Stimulated activated naive CD8-positive, alpha-beta T cell treated with anti-CD3 and anti-CD28 coated beads, Interleukin-15, Interleukin-2, amounts not matched to agents 100 ng/mL and 50 ng/mL, for 24 hours (primary cell): ENCODE data around the gene S100B.

ENCODE experiments used
- H3K27ac Mint-ChIP-seq: one replicate; pipeline ENCODE4 v1.8.0; 2021; ENCODE audit warnings: mild to moderate bottlenecking, mixed read lengths
- H3K27me3 Mint-ChIP-seq: one replicate; pipeline ENCODE4 v1.8.0; 2021; ENCODE audit warnings: mixed read lengths
- H3K36me3 Mint-ChIP-seq: one replicate; pipeline ENCODE4 v1.8.0; 2021; ENCODE audit warnings: low read depth, mixed read lengths
- H3K4me1 Mint-ChIP-seq: one replicate; pipeline ENCODE4 v1.8.0; 2021; ENCODE audit warnings: low read depth, mixed read lengths
- H3K4me3 Mint-ChIP-seq: one replicate; pipeline ENCODE4 v1.8.0; 2021; ENCODE audit warnings: mild to moderate bottlenecking, mixed read lengths
- H3K9me3 Mint-ChIP-seq: one replicate; pipeline ENCODE4 v1.8.0; 2021; ENCODE audit warnings: mixed read lengths

Gene S100B

DNA sequence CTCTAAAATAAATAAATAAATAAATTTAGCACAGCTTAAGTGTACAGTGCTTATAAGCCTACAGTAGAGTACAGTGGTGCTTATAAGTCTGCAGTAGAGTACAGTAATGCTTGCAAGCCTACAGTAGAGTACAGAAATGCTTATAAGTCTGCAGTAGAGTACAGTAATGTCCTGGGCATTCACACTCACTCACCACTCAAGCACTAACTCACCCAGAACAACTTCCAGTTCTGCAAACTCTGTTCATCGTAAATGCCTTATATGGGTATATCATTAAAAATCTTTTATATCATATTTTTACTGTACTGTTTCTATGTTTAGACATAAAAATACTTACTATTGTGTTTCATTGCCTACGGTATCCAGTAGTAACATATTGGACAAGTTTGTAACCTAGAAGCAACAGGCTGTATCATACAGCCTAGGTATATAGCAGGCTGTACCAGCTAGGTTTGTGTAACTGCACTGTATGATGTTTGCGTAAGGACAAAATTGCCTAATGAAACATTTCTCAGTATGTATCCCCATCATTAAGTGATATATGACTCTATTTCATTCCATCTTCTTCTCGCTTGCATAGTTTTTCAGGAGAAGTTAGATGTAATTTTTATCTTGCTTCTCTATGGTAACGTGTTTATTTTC lies 14.0 kb upstream of the S100B start:
- no peak overlapping the region for H3K4me3 Mint-ChIP-seq

GRCh38 chr21:46617267-46618051 lies 12.6 kb upstream of the S100B start:
- peaks cover 28% of the 10 kb centered on the region for H3K4me1 Mint-ChIP-seq
- no peak overlapping the region for H3K27ac Mint-ChIP-seq
- H3K9me3 Mint-ChIP-seq = peaks cover 10% of the 10 kb centered on the region
- no peaks in the 10 kb centered on the region for H3K36me3 Mint-ChIP-seq
- H3K27me3 Mint-ChIP-seq = no peaks in the 10 kb centered on the region
- no peak overlapping the region for H3K4me3 Mint-ChIP-seq

More for the DNA sequence above, 14.0 kb upstream of the S100B start:
- H3K27ac Mint-ChIP-seq = no peak overlapping the region
- H3K9me3 Mint-ChIP-seq = peaks cover 9% of the 10 kb centered on the region
- peaks cover 3% of the 10 kb centered on the region for H3K36me3 Mint-ChIP-seq
- no peaks in the 10 kb centered on the region for H3K27me3 Mint-ChIP-seq
- peaks cover 36% of the 10 kb centered on the region for H3K4me1 Mint-ChIP-seq

DNA sequence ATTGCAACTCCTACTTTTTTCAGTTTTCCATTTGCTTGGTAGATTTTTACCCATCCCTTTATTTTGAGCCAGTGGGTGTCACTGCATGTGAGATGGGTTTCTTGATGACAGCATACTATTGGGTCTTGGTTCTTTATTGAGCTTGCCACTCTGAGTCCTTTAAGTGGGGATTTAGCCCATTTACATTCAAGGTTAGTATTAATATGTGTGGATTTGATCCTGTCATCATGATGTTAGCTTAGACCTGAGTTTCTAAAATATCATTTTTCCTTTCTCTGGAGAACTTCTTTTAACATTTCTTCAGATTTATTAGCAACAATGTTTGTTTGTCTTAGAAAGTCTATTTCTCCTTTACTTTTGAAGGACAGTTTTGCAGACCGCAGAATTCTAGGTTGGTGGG lies 11.8 kb upstream of the S100B start:
- Mint-ChIP-seq H3K4me1 (peaks cover 20% of the 10 kb centered on the region), H3K36me3 (no peaks in the 10 kb centered on the region), H3K27me3 (no peaks in the 10 kb centered on the region)

DNA sequence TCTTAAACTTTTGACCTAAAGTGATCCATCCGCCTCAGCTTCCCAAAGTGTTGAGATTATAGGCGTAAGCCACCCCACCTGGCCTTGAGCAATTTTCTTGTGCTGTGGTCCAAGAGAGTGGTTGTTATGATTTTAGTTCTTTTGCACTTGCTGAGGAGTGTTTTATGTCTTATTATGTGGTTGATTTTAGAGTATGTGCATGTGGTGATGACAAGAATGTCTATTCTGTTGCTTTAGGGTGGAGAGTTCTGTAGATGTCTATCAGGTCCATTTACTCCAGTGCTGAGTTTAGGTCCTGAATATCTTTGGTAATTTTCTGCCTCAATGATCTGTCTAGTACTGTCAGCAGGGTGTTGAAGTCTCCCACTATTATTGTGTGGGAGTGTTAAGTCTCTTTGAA lies 11.2 kb upstream of the S100B start:
- Mint-ChIP-seq H3K9me3 (peaks cover 10% of the 10 kb centered on the region), H3K4me1 (peaks cover 14% of the 10 kb centered on the region), H3K4me3 (no peak overlapping the region), H3K27me3 (no peaks in the 10 kb centered on the region), H3K27ac (no peak overlapping the region), H3K36me3 (no peaks in the 10 kb centered on the region)

More for the DNA sequence above, 11.8 kb upstream of the S100B start:
- peaks cover 10% of the 10 kb centered on the region for H3K9me3 Mint-ChIP-seq
- H3K4me3 Mint-ChIP-seq = no peak overlapping the region
- H3K27ac Mint-ChIP-seq = no peak overlapping the region

DNA sequence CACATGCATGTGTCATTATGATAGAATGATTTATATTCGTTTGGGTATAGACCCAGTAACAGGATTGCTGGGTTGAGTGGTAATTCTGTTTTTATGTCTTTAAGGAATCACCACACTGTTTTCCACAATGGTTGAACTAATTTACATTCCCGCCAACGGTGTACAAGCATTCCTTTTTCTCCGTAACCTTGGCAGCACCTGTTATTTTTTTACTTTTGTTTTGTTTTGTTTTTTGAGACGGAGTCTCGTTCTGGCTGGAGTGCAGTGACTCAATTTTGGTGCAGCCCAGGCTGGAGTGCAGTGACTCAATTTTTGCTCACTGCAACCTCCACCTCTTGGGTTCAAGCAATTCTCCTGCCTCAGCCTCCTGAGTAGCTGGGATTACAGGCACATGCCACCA lies 8.5 kb upstream of the S100B start:
- Mint-ChIP-seq H3K9me3 (peaks cover 5% of the 10 kb centered on the region), H3K36me3 (no peaks in the 10 kb centered on the region), H3K4me3 (no peak overlapping the region), H3K27me3 (no peaks in the 10 kb centered on the region), H3K4me1 (no peaks in the 10 kb centered on the region), H3K27ac (no peak overlapping the region)

- H3K27ac Mint-ChIP-seq = no peak overlapping the region
- H3K27me3 Mint-ChIP-seq = no peaks in the 10 kb centered on the region
- peaks cover 5% of the 10 kb centered on the region for H3K9me3 Mint-ChIP-seq
- no peak overlapping the region for H3K4me3 Mint-ChIP-seq
- H3K4me1 Mint-ChIP-seq = peaks cover 24% of the 10 kb centered on the region
- H3K36me3 Mint-ChIP-seq = no peaks in the 10 kb centered on the region
Observed at GRCh38 chr21:46610018-46610701, 5.3 kb upstream of the S100B start.

DNA sequence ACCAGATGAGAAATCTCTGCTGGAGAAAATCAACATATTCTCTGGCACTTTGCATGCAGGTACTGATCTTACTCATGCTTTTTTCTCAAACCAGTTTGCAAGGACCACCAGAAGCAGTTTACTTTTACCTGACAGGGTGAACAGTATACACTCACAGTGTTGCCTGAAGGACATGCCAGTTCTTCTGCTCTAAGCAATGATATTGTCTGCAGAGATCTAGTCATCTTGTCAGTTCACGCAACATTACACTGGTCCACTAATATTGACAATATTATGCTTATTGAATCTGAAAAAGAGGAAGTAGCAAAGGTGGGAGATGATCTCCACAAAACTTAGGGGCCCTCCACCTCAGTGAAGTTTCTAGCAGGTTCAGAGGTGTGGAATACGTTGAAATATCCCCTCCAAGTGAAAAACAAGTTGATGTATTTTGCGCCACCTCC lies 3.8 kb upstream of the S100B start:
- Mint-ChIP-seq H3K36me3 (no peaks in the 10 kb centered on the region), H3K27ac (no peak overlapping the region), H3K4me3 (no peak overlapping the region), H3K4me1 (peaks cover 28% of the 10 kb centered on the region), H3K9me3 (no peaks in the 10 kb centered on the region), H3K27me3 (no peaks in the 10 kb centered on the region)

- Mint-ChIP-seq H3K4me1 (peaks cover 28% of the 10 kb centered on the region), H3K27me3 (no peaks in the 10 kb centered on the region), H3K9me3 (no peaks in the 10 kb centered on the region), H3K36me3 (no peaks in the 10 kb centered on the region), H3K27ac (no peak overlapping the region), H3K4me3 (no peak overlapping the region)
Observed at GRCh38 chr21:46607636-46608035, 2.8 kb upstream of the S100B start.

GRCh38 chr21:46606427-46606813 lies 1.5 kb upstream of the S100B start:
- no peak overlapping the region for H3K4me3 Mint-ChIP-seq
- no peaks in the 10 kb centered on the region for H3K36me3 Mint-ChIP-seq
- H3K27me3 Mint-ChIP-seq = no peaks in the 10 kb centered on the region
- peak overlapping the region; percentile 76 for H3K27ac Mint-ChIP-seq
- no peaks in the 10 kb centered on the region for H3K9me3 Mint-ChIP-seq
- peaks cover 28% of the 10 kb centered on the region for H3K4me1 Mint-ChIP-seq

DNA sequence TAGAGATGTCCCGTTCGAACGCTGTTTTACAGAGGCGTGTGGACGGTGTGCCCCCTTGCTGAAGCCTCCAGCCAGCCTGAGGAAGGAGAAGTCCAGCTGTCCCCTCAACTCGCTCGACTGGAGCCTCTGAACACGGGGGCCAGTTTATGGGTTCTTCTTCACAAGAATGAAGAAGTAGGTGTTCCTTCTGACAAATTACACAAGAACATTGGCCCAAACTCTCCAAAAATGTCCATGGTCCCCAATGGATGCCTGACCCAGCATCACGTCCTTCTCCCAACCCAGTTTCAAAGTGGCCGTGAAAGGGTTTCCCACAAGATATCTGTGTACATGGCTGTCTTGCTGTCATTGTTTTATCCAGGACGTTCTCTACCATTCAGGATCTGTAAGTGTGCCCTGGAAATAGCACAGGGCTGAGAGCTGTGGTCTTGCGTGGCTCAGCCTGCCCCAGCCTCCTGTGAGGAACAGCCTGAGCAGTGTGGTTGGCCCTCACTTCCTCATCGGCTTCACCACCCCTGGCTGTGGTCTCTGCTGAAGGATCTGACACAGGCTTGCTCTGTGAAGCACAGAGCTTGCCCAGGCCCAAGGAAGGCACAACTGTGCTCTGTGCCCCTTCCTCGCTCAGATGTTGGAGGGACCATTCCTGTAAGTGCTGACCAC lies 1.0 kb upstream of the S100B start:
- Mint-ChIP-seq H3K4me1 (peaks cover 28% of the 10 kb centered on the region), H3K27ac (peak overlapping the region; percentile 76), H3K4me3 (no peak overlapping the region), H3K9me3 (no peaks in the 10 kb centered on the region), H3K27me3 (no peaks in the 10 kb centered on the region), H3K36me3 (no peaks in the 10 kb centered on the region)

GRCh38 chr21:46604329-46604974 lies 430 bp downstream of the S100B start:
- no peaks in the 10 kb centered on the region for H3K27me3 Mint-ChIP-seq
- no peaks in the 10 kb centered on the region for H3K9me3 Mint-ChIP-seq
- H3K4me1 Mint-ChIP-seq = peaks cover 32% of the 10 kb centered on the region
- H3K4me3 Mint-ChIP-seq = no peak overlapping the region
- H3K36me3 Mint-ChIP-seq = no peaks in the 10 kb centered on the region
- no peak overlapping the region for H3K27ac Mint-ChIP-seq

DNA sequence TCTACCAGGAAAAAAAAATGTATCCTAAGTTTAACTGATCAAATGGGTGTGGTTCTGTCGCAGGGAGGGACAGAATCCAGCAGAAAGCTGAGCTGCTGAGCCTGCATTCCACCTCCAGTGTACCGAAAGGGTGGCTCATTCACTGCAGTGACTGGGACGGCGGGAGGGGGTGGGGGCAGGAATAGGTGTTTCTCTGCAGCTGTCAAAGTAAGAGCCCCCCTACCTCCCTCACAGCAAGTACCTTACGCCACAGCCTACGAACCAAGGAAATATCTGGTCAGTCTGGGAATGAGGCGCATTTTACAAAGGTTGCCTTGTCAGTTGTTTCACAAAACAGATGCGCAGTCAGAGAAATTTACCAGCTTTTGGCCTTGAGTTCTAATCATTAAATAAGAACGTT lies 1.7 kb downstream of the S100B start:
- Mint-ChIP-seq H3K4me3 (no peak overlapping the region), H3K27ac (no peak overlapping the region), H3K4me1 (peaks cover 40% of the 10 kb centered on the region), H3K9me3 (no peaks in the 10 kb centered on the region), H3K27me3 (no peaks in the 10 kb centered on the region), H3K36me3 (no peaks in the 10 kb centered on the region)

- Mint-ChIP-seq H3K27ac (no peak overlapping the region), H3K9me3 (no peaks in the 10 kb centered on the region), H3K4me1 (peaks cover 24% of the 10 kb centered on the region), H3K27me3 (no peaks in the 10 kb centered on the region), H3K4me3 (no peak overlapping the region), H3K36me3 (no peaks in the 10 kb centered on the region)
Observed at GRCh38 chr21:46600978-46601377, 3.9 kb downstream of the S100B start.

- no peak overlapping the region for H3K4me3 Mint-ChIP-seq
- H3K36me3 Mint-ChIP-seq = no peaks in the 10 kb centered on the region
- peaks cover 18% of the 10 kb centered on the region for H3K4me1 Mint-ChIP-seq
- H3K9me3 Mint-ChIP-seq = no peaks in the 10 kb centered on the region
- no peaks in the 10 kb centered on the region for H3K27me3 Mint-ChIP-seq
- H3K27ac Mint-ChIP-seq = no peak overlapping the region
Observed at GRCh38 chr21:46600305-46600704, 4.6 kb downstream of the S100B start.
